HG02870 (cell line): ENCODE measurements around the gene RFX3.
A peak's percentile ranks its signal among the peaks of the same experiment; 100 is the strongest.
"Not testable (repeated sequence)": the region's sequence is repeated elsewhere in the genome, so short reads cannot be mapped to it uniquely, and the experiment has no call there.

ENCODE experiments used
- ATAC-seq: cut with Tn5 transposase; IDR thresholded peaks from one replicate; pipeline ENCODE4 v1.9.1; 2021; ENCODE audit warnings: mild to moderate bottlenecking, moderate library complexity; ENCODE audit not compliant: unreplicated experiment

The RFX3 gene

DNA sequence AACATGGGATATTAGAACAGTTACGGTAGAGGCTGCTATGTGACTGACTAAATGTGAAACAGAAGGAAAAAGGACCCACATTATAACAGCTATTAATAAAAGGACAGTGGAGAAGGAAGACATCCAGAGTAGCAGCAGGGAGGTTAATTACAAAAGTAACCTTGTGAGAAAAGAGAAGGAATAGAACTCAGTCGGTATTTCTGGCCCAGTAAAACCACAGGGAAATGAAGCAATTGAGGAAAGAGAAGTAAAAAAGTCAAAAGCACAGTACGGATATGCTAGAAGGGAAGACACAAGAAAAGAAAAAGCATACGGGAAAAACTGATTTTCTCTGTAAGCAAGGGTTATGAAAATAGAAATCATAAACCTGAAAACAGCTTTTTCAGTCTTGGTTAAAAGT is 164.7 kb downstream of the RFX3 start:
- no peak for ATAC-seq

DNA sequence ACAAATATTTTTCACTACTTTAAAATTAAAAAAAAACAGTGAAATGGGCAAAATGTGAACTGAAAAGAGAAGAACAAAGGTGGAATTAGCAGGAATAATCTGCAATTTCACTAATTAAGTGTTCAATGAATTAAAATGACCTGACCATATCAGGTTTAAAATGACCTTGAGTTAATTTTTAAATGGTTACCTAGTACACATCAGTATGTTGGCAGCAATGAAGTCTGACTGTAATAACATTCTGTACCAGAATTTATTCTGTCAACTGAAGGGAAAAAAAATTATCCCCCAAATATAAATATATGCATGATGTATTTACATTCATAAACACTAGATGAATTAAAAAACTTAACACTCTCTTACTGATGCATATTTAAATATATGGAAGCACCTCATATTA is 165.6 kb downstream of the RFX3 start:
- no peak for ATAC-seq

DNA sequence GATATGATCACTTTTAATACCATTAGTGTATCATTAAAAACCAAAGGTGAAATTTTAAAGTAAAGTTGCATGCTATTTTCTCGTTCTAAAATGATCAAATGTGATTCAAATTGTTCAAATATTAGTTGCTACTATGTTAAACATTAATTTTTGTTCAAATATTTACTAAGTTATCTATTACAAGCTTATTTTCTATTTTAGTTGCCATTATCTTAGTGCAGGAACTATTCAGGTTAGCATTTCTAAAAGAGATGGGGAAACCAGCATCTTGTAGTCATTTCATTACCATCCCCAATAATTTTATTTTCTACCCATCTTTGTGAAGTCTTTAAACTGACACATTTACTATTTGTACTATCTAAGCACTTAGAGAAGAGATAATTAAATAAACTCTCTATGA is 166.0 kb downstream of the RFX3 start:
- no peak for ATAC-seq

DNA sequence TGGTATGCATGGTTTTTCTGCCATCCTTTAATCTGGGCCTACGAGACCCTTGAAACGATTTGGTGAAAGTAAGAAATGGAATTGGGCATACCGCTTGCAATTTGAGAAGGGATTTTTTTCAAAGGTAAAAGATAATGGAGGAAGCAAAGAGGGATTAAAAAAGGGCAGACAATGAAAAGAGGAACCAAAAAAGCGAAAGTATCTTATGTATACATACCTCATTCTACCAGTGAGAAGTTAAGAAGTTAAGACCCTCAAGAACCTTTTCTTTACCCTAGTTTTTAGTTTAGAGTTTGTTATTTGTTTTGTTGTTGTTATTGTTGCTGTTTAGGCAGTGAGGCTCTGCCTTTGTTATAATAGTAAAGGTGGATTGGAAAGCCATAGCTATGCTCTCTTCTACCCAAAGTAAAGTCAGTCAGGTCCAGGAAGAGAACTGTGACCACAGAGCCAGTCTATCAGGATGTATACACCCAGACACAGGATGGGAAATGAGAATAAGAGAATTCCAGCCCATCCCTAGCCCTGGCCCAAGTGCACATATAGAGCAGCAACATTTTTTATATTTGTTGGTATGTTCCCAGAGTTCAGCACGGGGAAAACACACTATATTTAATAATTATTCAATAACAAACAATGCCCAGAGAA is 166.6 kb downstream of the RFX3 start:
- no peak for ATAC-seq

DNA sequence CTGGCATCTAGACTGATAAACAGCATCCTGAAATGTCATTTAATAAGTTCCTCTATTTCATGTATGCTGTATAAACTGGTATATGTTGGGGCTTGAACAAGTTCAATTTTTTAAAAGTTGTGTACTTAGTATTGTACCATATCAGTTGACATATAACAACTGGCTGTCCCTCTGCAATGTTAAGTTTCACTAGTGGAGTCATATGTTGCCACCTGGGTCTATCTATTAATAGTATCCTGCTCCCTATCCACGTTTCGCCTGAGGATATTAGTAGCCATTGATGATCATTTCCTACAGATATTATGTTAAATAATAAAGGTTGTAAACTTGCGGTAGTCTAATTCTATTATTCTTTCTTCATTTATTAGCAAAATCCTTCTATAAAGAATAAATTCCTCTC is 177.6 kb downstream of the RFX3 start:
- ATAC-seq = no peak

DNA sequence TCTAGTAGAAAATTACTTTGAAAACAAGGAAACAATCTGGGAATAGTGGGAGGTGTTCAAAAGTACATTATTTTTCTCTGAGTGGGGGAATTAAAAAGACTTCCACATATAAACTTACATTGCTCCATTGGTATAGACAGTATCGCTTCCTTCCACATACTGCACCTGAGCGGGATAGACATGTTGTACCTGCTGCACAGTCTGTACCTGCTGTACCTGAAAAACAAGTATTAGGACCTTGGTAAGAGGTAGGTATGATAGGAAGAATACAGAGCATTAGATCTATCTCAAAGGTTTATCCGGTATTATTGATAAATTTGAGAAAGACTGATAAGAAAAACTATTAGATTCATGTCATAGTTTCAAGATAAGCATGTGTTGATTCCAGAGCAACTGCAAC is 179.3 kb downstream of the RFX3 start:
- ATAC-seq = no peak

DNA sequence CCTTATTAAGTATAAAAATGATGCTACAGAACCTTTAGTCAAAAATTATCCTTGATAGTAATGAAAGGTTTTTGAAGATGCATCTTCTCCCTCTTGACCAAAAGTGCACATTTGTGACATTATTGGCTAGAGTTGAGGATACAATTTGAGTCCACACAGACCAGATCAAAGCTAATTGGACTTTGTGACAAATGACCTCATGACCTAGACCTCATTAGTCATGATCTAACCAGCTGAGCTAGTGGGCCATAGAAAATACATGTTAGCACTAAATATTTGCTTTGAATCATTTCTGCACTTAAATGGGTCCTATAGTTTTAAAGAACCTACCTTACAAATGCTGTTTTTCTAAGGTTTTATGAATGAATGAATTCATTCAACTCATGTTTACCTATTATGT is 182.1 kb downstream of the RFX3 start:
- ATAC-seq = no peak

DNA sequence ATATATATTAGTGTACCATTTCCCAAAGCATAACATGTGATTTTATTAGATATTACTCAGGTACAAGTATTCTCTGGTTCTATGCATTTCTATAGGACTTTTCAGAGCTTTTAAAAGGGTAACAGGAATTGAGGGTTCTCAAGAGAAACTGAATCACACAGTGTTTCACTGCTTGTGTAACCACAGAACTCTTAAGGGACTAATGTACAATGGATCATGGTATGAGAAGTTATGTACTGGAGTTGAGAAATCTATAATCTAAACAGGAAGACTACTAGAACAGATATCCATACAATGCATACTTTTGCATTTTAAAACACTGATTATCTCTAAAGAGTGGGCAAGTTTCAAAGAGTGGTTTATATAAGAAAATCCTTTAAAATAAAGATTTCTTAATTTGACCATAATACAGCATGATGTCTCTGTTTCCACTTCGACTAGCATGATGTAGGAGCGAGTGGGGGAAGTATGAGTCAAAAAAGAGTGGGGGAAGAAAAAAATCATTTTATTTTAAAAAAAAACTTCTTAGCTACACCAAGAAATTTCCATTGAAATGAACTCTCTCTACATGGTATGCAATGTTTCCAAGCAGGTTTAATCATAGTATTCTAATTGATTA is 183.5 kb downstream of the RFX3 start:
- no peak for ATAC-seq

DNA sequence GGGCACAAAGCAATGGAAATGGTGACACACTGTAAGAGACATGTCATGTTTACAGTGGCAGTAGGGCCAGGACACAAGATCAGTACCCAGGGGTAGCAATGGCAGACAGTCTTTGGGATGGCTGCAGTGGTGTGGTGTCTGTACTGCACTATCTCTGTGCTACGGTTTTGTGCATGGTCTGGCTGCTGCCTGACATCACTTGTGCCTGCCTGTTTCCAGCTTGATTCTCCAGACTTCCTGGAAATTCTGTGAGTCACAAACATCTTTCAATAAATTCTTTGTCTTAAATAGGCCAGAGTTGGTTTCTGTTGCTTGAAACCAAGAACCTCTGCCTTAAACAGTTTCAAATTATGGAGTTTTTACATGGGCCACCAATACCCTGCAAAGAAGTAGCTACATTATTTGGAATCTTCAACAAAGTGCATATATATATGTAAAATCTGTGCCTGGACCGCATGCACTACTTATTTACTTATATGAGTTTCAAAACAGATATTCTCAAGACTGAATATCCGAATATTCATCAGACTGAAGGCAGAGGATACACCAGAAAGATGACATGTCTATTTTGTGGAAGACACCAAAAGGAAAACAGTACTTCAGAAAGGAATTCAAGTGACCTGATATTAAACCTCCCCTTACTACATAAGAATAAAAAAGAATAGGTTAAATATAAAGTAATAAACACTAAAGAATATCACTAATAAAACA is 188.1 kb downstream of the RFX3 start:
- ATAC-seq = no peak

DNA sequence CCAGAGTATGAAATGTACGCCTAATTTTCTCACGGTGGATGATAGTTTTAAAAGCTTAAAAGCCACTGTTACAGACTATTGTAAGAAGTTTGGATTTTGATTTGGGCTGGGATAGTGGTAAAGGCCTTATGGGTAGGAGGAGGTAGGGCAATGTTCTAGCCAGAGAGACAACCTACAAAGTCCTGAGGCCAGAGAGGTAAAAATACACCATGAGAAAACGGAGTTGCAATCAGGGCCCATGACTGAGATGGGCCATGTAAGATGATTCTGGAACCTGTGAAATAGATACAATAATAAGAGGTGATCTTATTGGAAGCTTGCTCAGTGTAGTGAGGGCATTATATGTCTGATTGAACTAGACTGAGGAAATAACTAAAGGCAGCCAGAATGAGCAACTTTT is 188.8 kb downstream of the RFX3 start:
- no peak for ATAC-seq

DNA sequence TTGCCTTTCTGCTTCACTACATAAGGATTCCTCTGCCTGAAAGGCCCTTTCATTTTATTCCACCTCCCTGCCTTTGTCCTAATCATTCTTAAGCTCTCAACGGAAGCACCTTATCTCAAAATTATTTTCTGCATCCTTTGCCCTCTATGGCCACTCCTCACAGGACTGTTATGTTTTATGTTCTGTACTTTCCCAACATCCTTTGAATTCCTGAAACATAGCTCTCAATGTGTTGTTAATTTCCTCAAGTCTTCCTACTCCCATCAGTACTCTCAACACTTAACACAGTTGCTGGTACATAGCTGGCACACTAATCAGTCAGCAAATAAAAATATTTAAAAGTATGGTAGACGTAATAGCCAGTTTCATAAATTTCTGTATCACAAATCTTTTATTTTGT is 193.0 kb downstream of the RFX3 start:
- ATAC-seq = no peak

DNA sequence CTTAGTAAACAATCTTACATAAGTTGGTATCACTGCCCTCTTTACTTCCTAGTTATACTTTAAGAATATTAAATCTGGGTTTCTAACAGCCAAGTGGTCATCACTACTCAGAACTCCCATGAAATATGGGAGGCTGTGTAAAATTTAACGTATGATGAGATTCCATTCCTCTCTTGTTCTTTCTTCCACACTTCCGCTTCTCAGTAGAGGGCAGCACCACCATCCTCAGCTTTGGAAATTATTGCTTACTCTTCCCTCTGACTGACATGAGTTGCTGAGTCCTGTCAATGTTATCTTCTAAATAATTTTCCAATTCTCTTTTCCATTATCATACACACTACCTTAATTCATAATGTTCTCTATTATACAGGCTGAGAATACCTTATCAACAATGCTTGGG is 194.0 kb downstream of the RFX3 start:
- ATAC-seq = no peak

DNA sequence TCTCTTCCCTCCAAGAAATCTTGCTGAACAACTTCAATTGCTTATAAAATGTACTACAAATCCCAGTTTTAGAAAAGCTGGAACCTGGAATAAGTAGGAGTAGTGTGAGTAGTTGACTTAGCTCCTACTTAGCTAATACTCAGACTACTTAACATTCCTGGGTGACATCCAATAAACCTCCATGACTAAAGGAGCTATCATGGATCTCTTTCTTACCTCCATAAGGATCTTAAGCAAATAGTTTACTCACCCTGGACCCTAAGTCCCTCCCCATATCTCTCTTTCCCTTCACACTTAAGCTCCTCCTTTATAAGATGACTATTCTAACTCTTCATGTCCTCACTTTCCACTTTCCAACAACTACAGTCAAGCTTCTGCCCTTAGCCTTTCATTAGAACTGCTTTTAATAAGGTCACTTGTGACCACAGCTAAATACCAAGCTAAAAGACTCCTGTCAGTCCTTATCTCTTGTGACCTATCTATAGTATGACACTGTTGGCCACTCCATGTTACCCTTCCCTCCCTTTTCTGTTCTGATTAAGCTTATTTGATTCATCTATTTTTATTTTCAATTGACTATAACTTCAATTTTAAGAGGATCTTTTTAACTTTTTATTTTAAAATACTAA is 194.9 kb downstream of the RFX3 start:
- no peak for ATAC-seq

DNA sequence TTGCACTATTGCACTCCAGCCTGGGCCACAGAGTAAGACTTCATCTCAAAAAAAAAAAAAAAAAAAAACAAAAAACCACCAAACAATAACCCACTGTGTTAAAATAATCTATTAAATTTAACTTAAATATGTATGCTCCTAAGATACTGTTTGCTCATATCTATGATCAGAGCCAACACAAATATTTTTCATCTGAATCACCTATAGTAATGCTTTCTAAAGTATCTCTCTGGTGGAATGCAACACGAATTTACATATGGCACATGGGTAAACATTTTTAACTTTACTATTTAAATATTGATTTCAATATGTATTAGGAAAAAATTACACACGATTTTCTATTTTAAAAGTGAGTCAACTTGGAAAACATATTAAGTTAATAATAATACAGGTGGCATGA is 196.4 kb downstream of the RFX3 start:
- no peak for ATAC-seq

DNA sequence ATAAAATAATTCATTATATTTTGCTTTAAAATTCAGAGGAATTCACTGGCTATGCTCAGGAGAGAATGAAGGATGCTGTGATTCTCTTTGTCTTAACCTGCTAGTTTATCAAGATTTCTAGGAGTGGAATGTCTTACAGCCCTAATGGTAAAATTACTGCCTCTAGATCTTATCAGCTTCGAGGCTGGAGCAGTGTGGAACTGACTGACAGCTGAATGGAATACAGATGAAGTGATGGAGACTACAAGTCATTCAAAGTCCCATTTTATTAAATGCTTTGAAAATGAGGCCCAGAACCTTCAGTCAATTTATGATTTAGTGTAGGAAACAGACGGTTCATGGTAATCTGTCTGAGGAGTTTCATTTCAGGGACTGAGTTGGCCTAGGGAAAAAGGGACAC is 202.1 kb downstream of the RFX3 start:
- no peak for ATAC-seq

DNA sequence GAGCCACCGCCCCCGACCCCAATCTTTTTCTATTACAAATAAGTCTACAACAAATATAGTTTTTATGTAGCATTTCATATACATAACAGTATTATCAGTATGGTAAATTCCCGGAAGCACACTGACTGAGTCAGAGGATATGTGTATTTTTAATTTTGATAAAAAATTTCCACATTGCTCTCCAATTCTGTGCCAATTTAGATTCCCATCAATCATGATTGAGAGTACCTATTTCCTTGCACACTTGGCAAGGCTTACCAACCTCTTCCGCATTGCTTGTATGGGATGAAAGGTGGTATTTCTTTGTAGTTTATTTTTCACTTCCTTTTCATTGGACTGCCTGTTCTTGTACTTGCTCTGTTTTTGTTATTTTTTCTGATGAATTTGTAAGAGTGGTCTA is 204.6 kb downstream of the RFX3 start:
- ATAC-seq = no peak

DNA sequence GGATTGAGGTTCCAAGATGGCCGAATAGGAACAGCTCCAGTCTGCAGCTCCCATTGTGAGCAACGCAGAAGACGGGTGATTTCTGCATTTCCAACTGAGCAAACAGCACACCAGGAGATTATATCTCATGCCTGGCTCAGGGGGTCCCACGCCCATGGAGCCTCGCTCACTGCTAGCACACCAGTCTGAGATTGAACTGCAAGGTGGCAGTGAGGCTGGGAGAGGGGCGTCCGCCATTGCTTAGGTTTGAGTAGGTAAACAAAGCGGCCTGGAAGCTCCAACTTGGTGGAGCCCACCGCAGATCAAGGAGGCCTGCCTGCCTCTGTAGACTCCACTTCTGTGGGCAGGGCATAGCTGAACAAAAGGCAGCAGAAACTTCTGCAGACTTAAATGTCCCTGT is 213.2 kb downstream of the RFX3 start:
- ATAC-seq = not testable (repeated sequence)

DNA sequence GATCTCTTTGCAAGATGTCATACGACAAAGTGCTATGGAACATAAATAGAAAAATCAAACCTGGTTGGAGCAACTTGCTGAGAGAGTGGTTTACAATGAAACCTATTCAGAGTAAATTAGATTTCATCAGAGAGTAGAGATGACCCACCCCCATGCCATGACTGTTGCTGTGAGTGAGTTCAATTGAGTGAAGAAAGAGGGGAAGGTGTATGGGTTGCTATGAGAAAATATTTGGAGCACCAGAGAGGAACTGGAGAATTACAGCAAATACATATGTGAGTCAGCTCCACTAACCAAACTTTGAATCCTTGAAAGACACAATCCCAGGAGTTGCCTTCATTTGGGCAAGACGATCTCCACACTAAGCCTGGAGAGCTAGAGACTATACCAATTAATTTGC is 217.2 kb downstream of the RFX3 start:
- ATAC-seq = no peak

DNA sequence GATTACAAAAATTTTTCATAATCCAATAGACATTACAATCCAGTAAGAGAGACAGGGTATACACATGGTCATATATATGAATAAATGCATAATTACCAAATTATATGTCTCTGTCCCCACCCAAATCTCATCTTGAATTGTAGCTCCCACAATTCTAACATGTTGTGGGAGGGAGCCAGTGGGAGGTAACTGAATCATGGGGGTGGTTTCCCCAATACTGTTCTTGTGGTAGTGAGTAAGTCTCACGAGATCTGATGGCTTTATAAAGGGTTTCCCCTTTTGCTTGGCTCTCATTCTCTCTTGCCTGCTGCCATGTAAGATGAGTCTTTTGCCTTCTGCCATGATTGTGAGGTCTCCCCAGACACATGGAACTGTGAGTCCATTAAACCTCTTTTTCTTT is 221.4 kb downstream of the RFX3 start:
- ATAC-seq = not testable (repeated sequence)

DNA sequence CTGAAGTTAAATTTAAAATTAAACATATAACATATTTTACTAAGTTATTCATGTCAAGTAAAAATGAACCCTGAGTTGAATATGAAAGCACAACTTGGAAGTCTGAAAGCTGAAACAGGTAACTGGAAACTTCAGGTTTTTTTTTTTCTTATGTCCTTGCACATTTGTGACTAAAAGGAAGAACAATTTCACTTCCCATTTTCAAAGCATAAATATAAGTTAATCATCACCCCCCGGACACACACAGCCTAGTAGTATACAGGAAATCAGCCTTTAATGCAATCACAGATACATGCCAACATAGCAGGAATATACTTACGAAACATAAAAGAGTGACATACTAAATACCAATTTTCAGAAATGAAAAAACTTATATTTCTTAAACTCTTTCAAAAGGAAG is 225.9 kb downstream of the RFX3 start:
- ATAC-seq = peak; percentile 95

DNA sequence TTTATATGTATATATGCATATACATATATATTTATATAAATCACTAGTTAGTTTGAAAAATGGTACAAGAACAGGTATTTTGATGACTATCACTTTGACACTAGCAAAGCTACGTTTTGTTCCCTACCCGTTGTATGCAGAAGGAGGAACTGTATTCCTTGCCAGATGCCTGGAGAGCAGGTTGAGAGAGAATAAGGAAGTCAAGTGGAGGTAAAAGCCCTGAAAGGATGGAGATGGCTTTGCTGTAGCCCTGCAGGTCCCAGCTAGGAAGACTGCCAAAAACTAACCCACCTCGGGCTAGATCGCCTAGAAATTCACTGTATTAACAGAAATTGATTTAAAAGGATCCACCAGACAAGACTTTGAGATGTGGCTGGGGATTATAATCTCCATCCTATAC is 229.3 kb downstream of the RFX3 start:
- ATAC-seq = no peak

DNA sequence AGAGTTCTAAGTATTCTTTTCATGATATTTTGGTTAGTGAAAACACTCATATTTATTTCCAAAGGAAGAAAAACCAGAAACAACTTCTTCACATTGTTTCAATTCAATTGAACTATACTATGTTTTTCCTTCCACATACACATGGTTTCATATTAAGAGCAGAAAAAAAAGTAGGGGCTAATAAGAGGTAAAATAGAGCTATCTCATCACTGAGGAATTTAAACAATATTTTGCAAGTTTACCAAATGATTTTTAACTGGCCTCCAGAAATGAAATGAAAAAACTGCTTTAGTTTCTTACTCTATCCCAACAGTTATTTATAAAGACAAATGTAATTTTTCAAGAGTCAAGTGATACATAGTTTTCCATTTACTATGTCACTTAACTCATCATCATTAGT is 233.5 kb downstream of the RFX3 start:
- ATAC-seq = no peak
